ENCODE results near the gene CITED1.

DNA sequence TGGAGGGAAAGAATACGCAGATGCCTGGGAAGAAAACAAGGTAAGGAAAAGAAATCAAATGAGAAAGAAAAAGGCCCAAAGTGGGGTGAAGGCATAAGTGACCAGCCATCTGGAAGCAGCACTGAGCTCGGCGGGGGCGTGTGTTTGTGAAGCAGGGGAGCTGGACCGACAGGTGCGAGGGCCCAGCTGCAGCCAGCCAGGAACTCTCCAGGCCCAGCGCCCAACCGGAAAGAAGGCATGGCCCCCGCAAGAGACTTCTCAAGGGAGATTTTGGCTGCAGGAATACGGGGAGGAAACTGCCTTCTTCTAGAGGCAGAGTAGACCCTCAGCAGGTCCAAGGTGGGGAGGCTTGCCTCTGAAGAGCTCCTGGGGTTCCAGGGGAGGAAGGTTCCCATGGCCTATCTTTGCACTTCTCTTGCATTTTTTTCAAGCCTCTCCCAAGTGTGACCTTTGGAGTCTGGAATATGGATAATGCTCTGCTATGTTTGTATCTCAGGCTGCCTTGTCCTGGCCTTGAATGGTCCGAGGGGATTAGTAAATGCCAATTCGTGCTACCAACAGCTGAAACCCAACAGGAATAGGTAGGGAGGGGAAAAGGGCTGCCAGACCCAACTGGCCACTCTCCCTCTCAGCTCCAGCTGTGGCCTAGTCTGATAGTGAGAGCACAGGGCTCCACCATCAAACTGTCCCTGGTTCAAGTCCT is 10.8 kb upstream of the CITED1 start:
- TF ChIP-seq, protein P1, sequence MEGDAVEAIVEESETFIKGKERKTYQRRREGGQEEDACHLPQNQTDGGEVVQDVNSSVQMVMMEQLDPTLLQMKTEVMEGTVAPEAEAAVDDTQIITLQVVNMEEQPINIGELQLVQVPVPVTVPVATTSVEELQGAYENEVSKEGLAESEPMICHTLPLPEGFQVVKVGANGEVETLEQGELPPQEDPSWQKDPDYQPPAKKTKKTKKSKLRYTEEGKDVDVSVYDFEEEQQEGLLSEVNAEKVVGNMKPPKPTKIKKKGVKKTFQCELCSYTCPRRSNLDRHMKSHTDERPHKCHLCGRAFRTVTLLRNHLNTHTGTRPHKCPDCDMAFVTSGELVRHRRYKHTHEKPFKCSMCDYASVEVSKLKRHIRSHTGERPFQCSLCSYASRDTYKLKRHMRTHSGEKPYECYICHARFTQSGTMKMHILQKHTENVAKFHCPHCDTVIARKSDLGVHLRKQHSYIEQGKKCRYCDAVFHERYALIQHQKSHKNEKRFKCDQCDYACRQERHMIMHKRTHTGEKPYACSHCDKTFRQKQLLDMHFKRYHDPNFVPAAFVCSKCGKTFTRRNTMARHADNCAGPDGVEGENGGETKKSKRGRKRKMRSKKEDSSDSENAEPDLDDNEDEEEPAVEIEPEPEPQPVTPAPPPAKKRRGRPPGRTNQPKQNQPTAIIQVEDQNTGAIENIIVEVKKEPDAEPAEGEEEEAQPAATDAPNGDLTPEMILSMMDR (IDR thresholded peaks at IDR 0.05): no peak
- no peak for TF ChIP-seq POLR2A (IDR thresholded peaks at IDR 0.05)
